K562 (cell line): Measurements from ENCODE around the gene KIAA2012. TPM values are rescaled to one million over a fixed set of nuclear protein-coding genes. Genes with fewer than 3 reads are reported as not detected.

Source experiments
- ATF6 ChIP-seq: sonication (generic); formaldehyde crosslinking; IDR thresholded peaks from 2 replicates; pipeline ENCODE4 v1.4.0; 2020; ENCODE audit warnings: mild to moderate bottlenecking, missing genetic modification reagents
- CBX2 ChIP-seq: fragments of 200-600 bp; sonication (generic); IDR thresholded peaks from one replicate; pipeline ENCODE4 v1.6.1; 2012; ENCODE audit warnings: mild to moderate bottlenecking, low read length, inconsistent platforms; ENCODE audit not compliant: insufficient read depth, poor library complexity, severe bottlenecking
- RERE ChIP-seq: sonication (generic); formaldehyde crosslinking; IDR thresholded peaks from 2 replicates; pipeline ENCODE4 v1.8.0; 2023; ENCODE audit warnings: missing genetic modification reagents, mild to moderate bottlenecking, borderline replicate concordance
- SOX6 ChIP-seq: fragments of 450-650 bp; IDR thresholded peaks from 2 replicates; pipeline ENCODE4 v1.6.1; 2014; ENCODE audit warnings: mild to moderate bottlenecking
- ZNF518B ChIP-seq: fragments of 250-450 bp; sonication (Bioruptor Pico); IDR thresholded peaks from 2 replicates; pipeline ENCODE4 v1.5.0; 2021; ENCODE audit warnings: mild to moderate bottlenecking, moderate library complexity
- polyA plus RNA-seq, 8 experiments: library from polyadenylated mRNA; depleted of rRNA in 4 of 8; stranded (reverse) in 5 of 8; unstranded in 3 of 8; fragments of >200 nt; fragmentation: Nextera tagmentation in 2 of 8; fragmentation: Illumina TruSeq in 1 of 8; extraction: Ambion mirVana in 2 of 8; extraction: Trizol in 1 of 8; gene quantifications; 2 replicates each; pipeline versions ENCODE4 v1.2.1 to v1.2.3, GENCODE V29; 2011 to 2014; ENCODE audit warnings: inconsistent platforms in 1 of 8, missing spikeins in 1 of 8
- total RNA-seq, 7 experiments: library from RNA; depleted of rRNA in 6 of 7; stranded (reverse); fragments of >200 nt in 6 of 7; fragmentation: Illumina TruSeq in 2 of 7; extraction: Trizol in 2 of 7; gene quantifications; 2 replicates each; pipeline versions ENCODE4 v1.2.1 to v1.2.3, GENCODE V29; 2011 to 2021; ENCODE audit warnings: low replicate concordance in 1 of 7
- TF ChIP-seq, protein P1 (sequence below): sonication (generic); formaldehyde crosslinking; IDR thresholded peaks from 2 replicates; pipeline ENCODE4 v1.8.1; 2022; ENCODE audit warnings: missing genetic modification reagents

The KIAA2012 gene
- total and polyA plus RNA-seq, 9 of the 15 experiments (the other 6 are each of a cell fraction or from before 2014, with no cell fraction given): not detected

GRCh38 chr2:202049840-202050239, 23.2 kb upstream of the KIAA2012 start (continued):
- TF ChIP-seq RERE (CRISPR knock-in tag) (no peak), ATF6 (CRISPR knock-in tag) (no peak), CBX2 (no peak), ZNF518B (no peak), SOX6 (peak; percentile 61; the same call in 1 of the 2 replicates)
- TF ChIP-seq, protein P1, sequence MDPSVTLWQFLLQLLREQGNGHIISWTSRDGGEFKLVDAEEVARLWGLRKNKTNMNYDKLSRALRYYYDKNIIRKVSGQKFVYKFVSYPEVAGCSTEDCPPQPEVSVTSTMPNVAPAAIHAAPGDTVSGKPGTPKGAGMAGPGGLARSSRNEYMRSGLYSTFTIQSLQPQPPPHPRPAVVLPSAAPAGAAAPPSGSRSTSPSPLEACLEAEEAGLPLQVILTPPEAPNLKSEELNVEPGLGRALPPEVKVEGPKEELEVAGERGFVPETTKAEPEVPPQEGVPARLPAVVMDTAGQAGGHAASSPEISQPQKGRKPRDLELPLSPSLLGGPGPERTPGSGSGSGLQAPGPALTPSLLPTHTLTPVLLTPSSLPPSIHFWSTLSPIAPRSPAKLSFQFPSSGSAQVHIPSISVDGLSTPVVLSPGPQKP (CRISPR knock-in tag): no peak
